ENCODE data around the gene HLCS. TPM values are rescaled to one million over a fixed set of nuclear protein-coding genes. Genes with fewer than 3 reads are reported as not detected.

The HLCS gene
- total RNA-seq, 8 experiments from 2014 or later = 8.7 to 19.0 (median 18.1) TPM

DNA sequence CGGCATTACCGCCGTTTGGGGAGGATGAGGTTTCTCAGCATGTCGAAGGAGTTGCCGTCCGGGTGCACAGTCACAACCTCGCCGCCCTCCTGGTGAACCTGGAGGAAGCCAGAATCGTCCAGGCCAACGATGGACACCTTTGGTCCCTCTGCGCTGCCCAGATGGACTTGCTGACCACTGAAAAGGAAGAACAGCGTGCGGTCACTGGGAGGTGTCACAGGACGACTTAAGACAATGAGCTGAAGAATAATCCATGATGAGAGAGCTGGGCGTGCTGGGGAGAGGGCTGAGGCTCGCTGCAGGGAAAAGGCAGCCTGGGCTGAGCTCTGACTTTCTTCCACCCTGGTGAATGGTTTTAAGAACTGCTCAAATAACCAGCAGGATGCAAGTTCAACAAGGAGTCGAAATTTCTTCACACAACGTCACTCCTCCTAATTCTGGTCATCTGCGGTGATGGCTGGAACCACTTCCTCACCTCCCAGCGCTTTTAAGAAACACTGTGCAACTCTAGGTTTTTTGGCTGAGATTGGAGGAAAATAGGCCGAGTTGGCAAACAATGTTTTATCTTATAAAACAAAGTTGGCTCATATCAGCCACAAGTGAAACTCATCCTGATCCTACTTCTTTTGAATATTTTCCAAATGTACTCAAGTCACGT lies 212.1 kb downstream of the HLCS start:
- no peak overlapping the region for H3K4me3 ChIP-seq
- peaks cover 10 to 17% of the 10 kb centered on the region in 2 donors for H3K4me1 ChIP-seq (replicated peaks in 1 of 2)
- ATAC-seq (replicated peaks in 6 of 8) = no peak
- no peak overlapping the region for H3K27ac ChIP-seq
- in situ Hi-C loops (cut with MboI; ENCODE audit: low pct_unique_long_range_greater_than_20kb in 2 of 9, low sequenced_read_pairs in 9 of 9, unreplicated experiment in 9 of 9) = no loop called here
- 73 to 100% (median 91%) methylated on average over 2 to 19 of the region's 22 CpGs; no CpG with 5 or more reads in 1 of the 10 experiments for WGBS, 10 experiments

DNA sequence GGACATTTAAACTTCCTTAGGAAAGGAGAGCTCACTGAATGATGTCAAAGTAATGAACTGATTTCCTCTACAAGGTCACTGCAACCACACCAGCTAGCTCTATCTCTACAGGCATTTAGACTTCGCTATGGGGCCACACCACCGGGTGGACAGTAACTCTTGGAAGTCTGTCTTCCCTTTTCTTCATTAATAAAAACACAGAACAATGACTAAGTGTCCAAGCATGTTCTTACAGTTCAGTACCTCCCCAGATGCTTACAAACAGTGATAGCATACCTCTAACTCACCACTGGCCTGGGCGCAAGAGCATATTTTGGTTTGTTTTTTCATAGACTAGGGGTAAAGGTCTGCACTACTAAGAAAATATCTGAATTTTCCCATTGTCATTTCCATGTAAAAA lies 212.9 kb downstream of the HLCS start:
- H3K4me3 ChIP-seq = no peak overlapping the region
- WGBS, 10 experiments = 78 to 100% (median 93%) methylated on average over 1 to 3 of the region's 3 CpGs; no CpG with 5 or more reads in 4 of the 10 experiments
- ATAC-seq (replicated peaks in 6 of 8) = no peak
- in situ Hi-C loops (cut with MboI; ENCODE audit: low pct_unique_long_range_greater_than_20kb in 2 of 9, low sequenced_read_pairs in 9 of 9, unreplicated experiment in 9 of 9) = no loop called here
- peaks cover 10 to 17% of the 10 kb centered on the region in 2 donors for H3K4me1 ChIP-seq (replicated peaks in 1 of 2)
- H3K27ac ChIP-seq = no peak overlapping the region

DNA sequence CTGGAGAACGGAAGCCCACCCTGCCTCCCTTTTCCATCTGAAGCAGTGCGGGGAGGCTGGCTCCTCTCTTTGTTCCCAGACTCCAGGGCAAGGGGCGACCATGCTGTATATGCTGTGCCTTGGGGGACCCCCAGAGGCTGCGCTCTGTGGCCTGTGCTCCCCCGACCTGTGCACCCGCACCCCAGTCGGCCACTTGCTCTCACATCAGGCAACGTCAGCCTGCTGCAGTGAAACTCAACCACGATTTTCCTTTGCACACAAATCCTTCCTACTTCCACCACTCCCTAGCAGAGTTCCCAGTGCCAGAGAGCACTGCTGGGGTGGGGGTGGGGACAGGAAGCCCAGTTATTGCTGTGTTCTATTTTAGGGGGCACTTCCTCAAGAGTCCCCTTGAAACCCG lies 215.1 kb downstream of the HLCS start:
- H3K4me3 ChIP-seq = no peak overlapping the region
- in situ Hi-C loops (cut with MboI; ENCODE audit: low pct_unique_long_range_greater_than_20kb in 2 of 9, low sequenced_read_pairs in 9 of 9, unreplicated experiment in 9 of 9) = no loop called here
- H3K27ac ChIP-seq = no peak overlapping the region
- H3K4me1 ChIP-seq (replicated peaks in 1 of 2) = peaks cover 10% of the 10 kb centered on the region in 2 donors
- 63 to 90% (median 80%) methylated on average over 2 to 5 of the region's 10 CpGs; no CpG with 5 or more reads in 3 of the 10 experiments for WGBS, 10 experiments
- no peak for ATAC-seq (replicated peaks in 6 of 8)

DNA sequence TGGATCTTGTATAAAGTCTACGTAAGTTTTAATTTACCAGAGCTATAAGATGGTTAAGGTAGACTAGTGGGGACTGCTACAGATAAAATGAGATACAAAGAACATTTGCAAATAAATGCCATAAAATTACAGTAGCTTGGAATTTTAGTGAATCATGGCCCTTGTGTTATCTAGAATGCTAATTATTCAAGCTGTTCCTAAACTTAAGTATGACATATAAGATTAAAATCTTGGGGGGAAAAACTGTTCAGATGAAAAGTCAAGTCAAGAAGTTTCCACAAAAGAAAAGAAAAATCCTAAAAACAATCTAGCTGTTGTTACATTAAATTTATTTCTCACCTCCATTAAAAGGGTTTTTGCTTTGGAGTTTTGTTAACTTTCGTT lies 215.9 kb downstream of the HLCS start:
- WGBS, 10 experiments = 83 to 100% (median 93%) methylated on average over 1 to 2 of the region's 2 CpGs
- H3K4me3 ChIP-seq = no peak overlapping the region
- H3K27ac ChIP-seq = no peak overlapping the region
- ATAC-seq (replicated peaks in 6 of 8) = no peak
- in situ Hi-C loops (cut with MboI; ENCODE audit: low pct_unique_long_range_greater_than_20kb in 2 of 9, low sequenced_read_pairs in 9 of 9, unreplicated experiment in 9 of 9) = no loop called here
- H3K4me1 ChIP-seq (replicated peaks in 1 of 2) = peaks cover 10% of the 10 kb centered on the region in 2 donors

DNA sequence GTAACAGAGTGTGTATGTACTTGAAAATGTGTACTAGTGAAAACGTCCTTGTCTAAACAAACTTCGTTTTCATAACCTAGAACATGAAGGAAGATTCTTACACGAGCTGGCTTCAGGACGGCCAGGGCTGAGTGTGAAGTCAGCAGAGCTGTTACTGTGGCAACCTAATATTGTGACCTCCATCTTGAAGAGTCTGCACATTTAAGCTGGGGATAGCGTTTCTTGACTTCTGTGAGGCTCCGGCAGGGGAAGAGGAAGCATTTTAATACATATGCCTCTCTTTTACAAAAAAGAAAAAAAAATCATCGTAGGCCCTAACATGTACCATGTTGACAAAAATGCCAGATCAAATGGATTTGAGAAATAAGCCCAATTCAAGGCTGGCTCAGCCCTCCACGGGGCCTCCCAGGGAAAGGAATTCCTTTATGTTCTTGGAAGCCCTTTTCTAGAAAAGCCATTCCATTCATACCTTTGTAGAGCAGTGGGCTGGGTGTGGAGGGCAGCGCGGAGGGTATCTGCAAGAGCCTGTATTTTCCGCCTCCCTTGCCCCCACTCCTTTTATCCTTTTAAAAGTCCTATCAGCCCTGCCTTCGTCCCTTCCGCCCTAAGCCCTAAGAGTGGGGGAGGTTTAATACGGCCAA lies 216.4 kb downstream of the HLCS start:
- peak in 4 of 8 experiments; percentile 23 to 57 (median 48) for ATAC-seq (replicated peaks in 6 of 8)
- WGBS, 10 experiments = 16 to 82% (median 47%) methylated on average over 2 to 14 of the region's 14 CpGs
- in situ Hi-C loops (cut with MboI; ENCODE audit: low pct_unique_long_range_greater_than_20kb in 2 of 9, low sequenced_read_pairs in 9 of 9, unreplicated experiment in 9 of 9) = no loop called here
- H3K4me1 ChIP-seq (replicated peaks in 1 of 2) = peaks cover 10% of the 10 kb centered on the region in 2 donors
- H3K4me3 ChIP-seq = no peak overlapping the region
- no peak overlapping the region for H3K27ac ChIP-seq

DNA sequence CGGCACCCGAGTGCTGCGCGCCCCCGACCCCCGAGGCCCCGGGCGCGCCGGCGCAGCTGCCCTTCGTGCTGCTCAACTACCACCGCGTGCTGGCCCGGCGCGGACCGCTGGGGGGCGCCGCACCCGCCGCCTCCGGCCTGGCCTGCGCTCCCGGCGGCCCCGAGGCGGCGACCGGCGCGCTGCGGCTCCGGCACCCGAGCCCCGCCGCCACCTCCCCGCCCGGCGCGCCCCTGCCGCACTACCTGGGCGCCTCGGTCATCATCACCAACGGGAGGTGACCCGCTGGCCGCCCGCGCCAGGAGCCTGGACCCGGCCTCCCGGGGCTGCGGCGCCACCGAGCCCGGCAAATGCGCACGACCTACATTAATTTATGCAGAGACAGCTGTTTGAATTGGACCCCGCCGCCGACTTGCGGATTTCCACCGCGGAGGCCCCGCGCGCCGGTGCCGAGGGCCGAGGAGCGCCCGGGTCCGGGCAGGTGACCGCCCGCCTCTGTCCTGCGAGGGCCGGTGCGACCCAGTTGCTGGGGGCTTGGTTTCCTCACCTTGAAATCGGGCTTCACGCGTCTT lies 218.6 kb downstream of the HLCS start:
- peak; percentile 90 to 97 (median 94) for ATAC-seq (replicated peaks in 6 of 8)
- WGBS, 10 experiments = 0 to 69% (median 3%) methylated on average over 5 to 13 of the region's 80 CpGs; no CpG with 5 or more reads in 5 of the 10 experiments
- H3K4me1 ChIP-seq (replicated peaks in 1 of 2) = peaks cover 10% of the 10 kb centered on the region in 2 donors
- in situ Hi-C loops (cut with MboI; ENCODE audit: low pct_unique_long_range_greater_than_20kb in 2 of 9, low sequenced_read_pairs in 9 of 9, unreplicated experiment in 9 of 9) = no loop called here
- no peak overlapping the region for H3K27ac ChIP-seq
- peak overlapping the region; percentile 42 to 66 (median 47) for H3K4me3 ChIP-seq

DNA sequence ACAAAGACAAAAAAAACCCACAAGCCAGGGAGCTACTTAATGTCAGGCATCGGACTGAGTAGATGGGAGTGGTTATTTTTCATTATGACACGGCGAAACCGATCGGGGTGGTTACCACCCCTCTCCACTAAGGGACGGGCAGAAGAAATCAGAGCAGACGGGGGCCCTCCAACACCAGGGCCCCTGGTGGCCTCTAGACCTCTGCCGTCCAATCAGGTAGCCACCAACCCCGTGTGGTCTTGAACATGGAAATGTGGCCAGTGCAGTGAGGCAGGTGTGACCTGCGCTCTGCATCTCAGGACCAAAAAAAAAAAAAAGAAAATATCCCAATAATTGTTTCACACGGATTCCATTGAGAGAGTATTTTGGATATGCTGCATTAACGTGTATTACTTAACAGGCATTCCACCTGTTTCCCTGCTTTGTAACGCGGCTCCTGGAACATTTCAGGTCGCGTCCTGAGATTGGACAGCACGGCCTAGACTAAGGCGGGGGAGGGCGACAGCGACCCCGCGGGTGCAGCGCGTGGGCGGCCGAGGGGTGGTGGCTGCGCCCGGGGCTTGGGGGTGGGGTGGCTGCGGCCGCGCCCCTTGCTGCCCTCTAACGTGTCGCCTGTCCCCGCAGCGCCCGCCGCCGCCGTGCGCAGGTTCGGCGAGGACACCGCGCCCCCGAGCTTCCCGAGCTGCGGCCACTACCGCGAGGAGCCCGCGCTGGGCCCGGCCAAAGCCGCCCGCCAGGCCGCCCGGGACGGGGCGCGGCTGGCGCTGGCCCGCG lies 219.2 kb downstream of the HLCS start:
- H3K4me3 ChIP-seq = peak overlapping the region; percentile 42 to 66 (median 47)
- H3K27ac ChIP-seq = no peak overlapping the region
- peaks cover 10% of the 10 kb centered on the region in 2 donors for H3K4me1 ChIP-seq (replicated peaks in 1 of 2)
- ATAC-seq (replicated peaks in 6 of 8) = peak in 6 of 8 experiments; percentile 59 to 75 (median 66)
- in situ Hi-C loops (cut with MboI; ENCODE audit: low pct_unique_long_range_greater_than_20kb in 2 of 9, low sequenced_read_pairs in 9 of 9, unreplicated experiment in 9 of 9) = no loop called here
- 10 to 78% (median 46%) methylated on average over 2 to 10 of the region's 62 CpGs; no CpG with 5 or more reads in 3 of the 10 experiments for WGBS, 10 experiments

DNA sequence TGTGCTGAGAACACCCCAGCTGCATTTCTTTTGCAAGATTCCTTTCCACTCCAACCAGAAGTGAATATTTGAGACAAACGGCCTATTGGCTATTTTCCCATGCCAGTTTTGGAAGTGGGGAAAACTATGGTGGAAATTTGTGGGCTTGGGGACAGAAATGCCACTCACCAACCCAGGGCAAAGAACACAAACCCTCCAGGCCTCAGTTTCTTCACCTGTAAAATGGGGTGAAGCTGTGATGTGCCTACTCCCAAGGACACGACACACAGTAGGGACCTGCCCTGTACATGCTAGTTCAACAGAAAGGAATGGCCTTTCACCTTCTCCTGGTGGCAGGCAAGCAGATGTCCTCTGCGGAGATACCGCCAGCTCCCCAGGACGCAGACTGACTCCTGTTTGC lies 221.0 kb downstream of the HLCS start:
- Histone ChIP-seq H3K27ac (no peak overlapping the region), H3K4me1 (replicated peaks in 1 of 2) (peaks cover 8 to 9% of the 10 kb centered on the region in 2 donors), H3K4me3 (no peak overlapping the region)
- WGBS, 10 experiments = 71 to 100% (median 90%) methylated on average over 1 to 3 of the region's 5 CpGs; no CpG with 5 or more reads in 5 of the 10 experiments
- in situ Hi-C loops (cut with MboI; ENCODE audit: low pct_unique_long_range_greater_than_20kb in 2 of 9, low sequenced_read_pairs in 9 of 9, unreplicated experiment in 9 of 9) = no loop called here
- ATAC-seq (replicated peaks in 6 of 8) = no peak

DNA sequence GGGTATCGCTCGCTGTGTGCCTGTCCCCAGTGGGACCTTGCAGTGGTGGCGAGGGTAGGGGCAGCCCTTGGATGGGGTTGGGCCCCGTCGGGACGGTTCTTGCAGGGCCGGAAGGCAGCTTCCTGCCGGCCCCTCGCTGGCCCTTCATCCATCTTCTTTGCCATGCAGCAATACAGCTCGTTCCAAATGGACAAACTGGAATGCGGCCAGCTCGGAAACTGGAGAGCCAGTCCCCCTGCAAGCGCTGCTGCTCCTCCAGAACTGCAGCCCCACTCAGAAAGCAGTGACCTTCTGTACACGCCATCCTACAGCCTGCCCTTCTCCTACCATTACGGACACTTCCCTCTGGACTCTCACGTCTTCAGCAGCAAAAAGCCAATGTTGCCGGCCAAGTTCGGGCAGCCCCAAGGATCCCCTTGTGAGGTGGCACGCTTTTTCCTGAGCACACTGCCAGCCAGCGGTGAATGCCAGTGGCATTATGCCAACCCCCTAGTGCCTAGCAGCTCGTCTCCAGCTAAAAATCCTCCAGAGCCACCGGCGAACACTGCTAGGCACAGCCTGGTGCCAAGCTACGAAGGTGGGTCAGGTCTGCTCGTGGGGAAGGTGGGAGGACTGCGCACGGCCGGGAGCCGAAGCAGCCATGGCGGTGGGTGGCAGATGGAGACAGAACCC lies 221.8 kb downstream of the HLCS start:
- Histone ChIP-seq H3K4me1 (replicated peaks in 1 of 2) (peaks cover under 1 to 1% of the 10 kb centered on the region in 2 donors), H3K4me3 (no peak overlapping the region), H3K27ac (no peak overlapping the region)
- in situ Hi-C loops (cut with MboI; ENCODE audit: low pct_unique_long_range_greater_than_20kb in 2 of 9, low sequenced_read_pairs in 9 of 9, unreplicated experiment in 9 of 9) = no loop called here
- ATAC-seq (replicated peaks in 6 of 8) = no peak
- WGBS, 10 experiments = 20 to 100% (median 74%) methylated on average over 1 to 16 of the region's 30 CpGs; no CpG with 5 or more reads in 1 of the 10 experiments

DNA sequence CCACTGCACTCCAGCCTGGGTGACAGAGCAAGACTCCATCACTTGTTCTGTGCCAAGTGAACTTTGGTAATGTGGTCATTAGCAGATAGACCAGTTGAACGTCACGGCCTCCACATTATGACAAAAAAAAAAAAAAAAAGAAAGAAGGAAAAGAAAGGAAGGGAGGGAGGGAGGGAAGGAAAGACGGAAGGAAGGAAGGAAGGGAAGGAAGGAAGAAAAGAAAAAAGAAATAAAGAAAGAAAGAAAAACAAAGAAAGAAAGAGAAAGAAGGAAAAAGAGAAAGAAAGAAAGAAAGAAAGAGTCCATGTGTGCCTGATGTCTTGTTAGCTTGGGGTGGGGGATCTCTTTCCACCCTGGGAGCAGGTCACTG lies 222.3 kb downstream of the HLCS start:
- in situ Hi-C loops (cut with MboI; ENCODE audit: low pct_unique_long_range_greater_than_20kb in 2 of 9, low sequenced_read_pairs in 9 of 9, unreplicated experiment in 9 of 9) = no loop called here
- H3K4me3 ChIP-seq = no peak overlapping the region

DNA sequence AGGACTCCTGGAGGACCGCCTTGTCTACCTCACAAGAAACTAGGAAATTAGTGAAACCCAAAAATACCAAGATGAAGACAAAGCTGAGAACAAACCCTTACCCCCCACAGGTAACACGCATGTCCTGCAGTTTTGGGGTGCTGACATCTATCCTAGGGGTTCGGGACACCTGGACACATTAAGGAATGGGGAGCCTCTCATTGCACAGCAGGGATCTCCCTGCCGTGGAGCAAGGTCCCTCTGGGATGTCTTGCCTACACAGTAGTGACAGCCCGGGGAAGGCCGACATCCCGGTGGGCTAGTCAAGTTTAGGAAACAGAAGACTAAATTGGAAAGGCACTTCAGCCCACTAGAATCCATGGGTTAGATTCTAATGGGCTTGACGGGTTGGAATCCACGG lies 223.0 kb downstream of the HLCS start:
- ATAC-seq (replicated peaks in 6 of 8) = no peak
- in situ Hi-C loops (cut with MboI; ENCODE audit: low pct_unique_long_range_greater_than_20kb in 2 of 9, low sequenced_read_pairs in 9 of 9, unreplicated experiment in 9 of 9) = no loop called here
- 40 to 100% (median 89%) methylated on average over 1 to 9 of the region's 9 CpGs; no CpG with 5 or more reads in 2 of the 10 experiments for WGBS, 10 experiments

More for the DNA sequence above, 222.3 kb downstream of the HLCS start:
- no peaks in the 10 kb centered on the region for H3K4me1 ChIP-seq (replicated peaks in 1 of 2)
- 77 to 100% (median 94%) methylated on average over 1 to 3 of the region's 3 CpGs; no CpG with 5 or more reads in 2 of the 10 experiments for WGBS, 10 experiments
- no peak for ATAC-seq (replicated peaks in 6 of 8)
- no peak overlapping the region for H3K27ac ChIP-seq

DNA sequence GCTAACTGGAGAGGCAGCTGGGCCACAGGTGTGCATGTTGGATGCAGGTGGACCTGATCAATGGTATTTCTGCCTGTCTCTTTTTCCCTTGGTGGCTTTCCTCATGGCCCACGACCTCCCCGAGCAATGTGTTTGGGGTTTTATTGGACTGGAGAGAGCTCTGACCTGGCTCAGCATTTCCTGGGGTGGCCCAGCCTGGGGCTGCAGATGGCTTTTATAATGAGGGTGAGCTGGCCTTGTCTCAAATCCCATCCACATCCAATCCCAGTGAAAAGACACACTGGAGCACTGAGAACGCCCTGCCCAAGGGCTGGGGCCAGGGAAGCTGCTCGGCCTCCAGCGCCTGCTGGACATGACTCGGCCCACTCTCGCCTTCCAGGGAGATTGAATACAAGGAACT lies 223.5 kb downstream of the HLCS start:
- ATAC-seq (replicated peaks in 6 of 8) = no peak
- 76 to 100% (median 94%) methylated on average over 2 to 5 of the region's 7 CpGs; no CpG with 5 or more reads in 6 of the 10 experiments for WGBS, 10 experiments
- Histone ChIP-seq H3K27ac (no peak overlapping the region), H3K4me1 (replicated peaks in 1 of 2) (no peaks in the 10 kb centered on the region), H3K4me3 (no peak overlapping the region)
- in situ Hi-C loops (cut with MboI; ENCODE audit: low pct_unique_long_range_greater_than_20kb in 2 of 9, low sequenced_read_pairs in 9 of 9, unreplicated experiment in 9 of 9) = no loop called here

More for the DNA sequence above, 223.0 kb downstream of the HLCS start:
- Histone ChIP-seq H3K4me3 (no peak overlapping the region), H3K27ac (no peak overlapping the region), H3K4me1 (replicated peaks in 1 of 2) (no peaks in the 10 kb centered on the region)
